H1 (cell line): ENCODE results near the gene DNAH8. TPM values are rescaled to one million over a fixed set of nuclear protein-coding genes. Genes with fewer than 3 reads are reported as not detected.

Source experiments
- CTCF ChIA-PET: fragments of 300-600 bp; sonication (Branson Sonifier 250); formaldehyde crosslinking; loops from one replicate; lab custom pipeline; 2021; ENCODE audit not compliant: partially characterized antibody; lab: Charles Lee
- POLR2A ChIA-PET: fragments of 300-600 bp; sonication (Branson Sonifier 250); formaldehyde crosslinking; loops from one replicate; lab custom pipeline; 2021; ENCODE audit warnings: inconsistent platforms; ENCODE audit not compliant: partially characterized antibody; lab: Charles Lee
- DNase-seq, 2 experiments: peaks; one replicate each; pipeline versions ENCODE4 v3.0.0 to v3.0.0-alpha.2; 2010 to 2022; ENCODE audit warnings: low spot score in 2 of 2, low read depth in 1 of 2, mixed read lengths in 1 of 2
- FAIRE-seq: peaks from 2 replicates; lab custom pipeline; 2011; peaks lifted over from hg19 to GRCh38; lab: Jason Lieb, UNC
- H2AFZ ChIP-seq: 2 replicates; pipeline ENCODE4 v1.8.1; 2012; ENCODE audit warnings: low read length, inconsistent platforms
- H2AK5ac ChIP-seq: 2 replicates; pipeline ENCODE4 v1.6.1; 2013; ENCODE audit warnings: low read depth, low read length
- H2BK120ac ChIP-seq: replicated peaks from 2 replicates; pipeline ENCODE3; 2013; ENCODE audit warnings: low read depth, low read length, inconsistent platforms
- H2BK12ac ChIP-seq: 2 replicates; pipeline ENCODE4 v1.6.1; 2013; ENCODE audit warnings: low read depth, low read length
- H2BK15ac ChIP-seq: 2 replicates; pipeline ENCODE4 v1.6.1; 2013; ENCODE audit warnings: low read length
- H2BK20ac ChIP-seq: 2 replicates; pipeline ENCODE4 v1.6.1; 2013; ENCODE audit warnings: low read length
- H2BK5ac ChIP-seq: 2 replicates; pipeline ENCODE4 v1.6.1; 2013; ENCODE audit warnings: low read depth, low read length
- H3K14ac ChIP-seq: 2 replicates; pipeline ENCODE4 v1.6.1; 2013; ENCODE audit warnings: inconsistent platforms; ENCODE audit not compliant: insufficient read length
- H3K18ac ChIP-seq: 2 replicates; pipeline ENCODE4 v1.6.1; 2013; ENCODE audit warnings: low read length; ENCODE audit errors: extremely low read depth
- H3K23ac ChIP-seq: 2 replicates; pipeline ENCODE4 v1.6.1; 2013; ENCODE audit warnings: inconsistent platforms; ENCODE audit not compliant: insufficient read length
- H3K23me2 ChIP-seq: 2 replicates; pipeline ENCODE4 v1.6.1; 2013; ENCODE audit warnings: low read depth, low read length
- H3K27ac ChIP-seq: 2 replicates; pipeline ENCODE4 v1.6.1; 2011; ENCODE audit warnings: low read depth, low read length, inconsistent platforms
- H3K27me3 ChIP-seq, 4 experiments: replicated peaks in 1 of 4; 1 replicate in 1 of 4; 2 replicates in 3 of 4; pipeline versions ENCODE4 v1.6.1 to v1.8.1; 2011 to 2013; ENCODE audit warnings: low read length in 3 of 4, mild to moderate bottlenecking in 3 of 4, inconsistent platforms in 2 of 4, mixed read lengths in 2 of 4, moderate library complexity in 1 of 4; ENCODE audit not compliant: control insufficient read depth in 3 of 4, insufficient read depth in 3 of 4; ENCODE audit errors: extremely low read depth in 1 of 4
- H3K36me3 ChIP-seq, 4 experiments: 2 replicates each; pipeline versions ENCODE4 v1.6.1 to v1.8.1; 2011 to 2013; ENCODE audit warnings: mild to moderate bottlenecking in 4 of 4, low read length in 3 of 4, moderate library complexity in 2 of 4, control low read depth in 1 of 4, inconsistent platforms in 1 of 4; ENCODE audit not compliant: insufficient read depth in 4 of 4, control insufficient read depth in 2 of 4
- H3K4ac ChIP-seq: replicated peaks from 2 replicates; pipeline ENCODE3; 2013; ENCODE audit warnings: low read length, low read depth, mixed read lengths, inconsistent platforms; ENCODE audit not compliant: insufficient read length
- H3K4me1 ChIP-seq, 4 experiments: replicated peaks in 1 of 4; 1 replicate in 1 of 4; 2 replicates in 3 of 4; pipeline versions ENCODE4 v1.6.1 to v1.8.1; 2011 to 2013; ENCODE audit warnings: low read length in 3 of 4, inconsistent platforms in 2 of 4, mixed read lengths in 1 of 4; ENCODE audit not compliant: insufficient read depth in 4 of 4, control insufficient read depth in 3 of 4
- H3K4me2 ChIP-seq, 2 experiments: 2 replicates each; pipeline versions ENCODE4 v1.6.1 to v1.8.1; 2011 to 2013; ENCODE audit warnings: low read depth in 2 of 2, low read length in 2 of 2, control low read depth in 1 of 2, inconsistent platforms in 1 of 2, mild to moderate bottlenecking in 1 of 2; ENCODE audit not compliant: insufficient read depth in 1 of 2
- H3K4me3 ChIP-seq, 4 experiments: fragments of 200-600, 300-600 bp in 1 of 4; sonication (generic), shearing (Covaris generic), sonication (Bioruptor Twin) in 1 of 4; 2 replicates each; pipeline versions ENCODE4 v1.5.1 to v1.8.1; 2011 to 2016; ENCODE audit warnings: low read length in 4 of 4, low read depth in 3 of 4, control low read depth in 2 of 4, inconsistent platforms in 2 of 4, mild to moderate bottlenecking in 2 of 4, mixed read lengths in 1 of 4, moderate library complexity in 1 of 4; ENCODE audit not compliant: insufficient read depth in 2 of 4; ENCODE audit errors: extremely low read depth in 1 of 4
- H3K56ac ChIP-seq: replicated peaks from 2 replicates; pipeline ENCODE3; 2013; ENCODE audit warnings: low read depth, mild to moderate bottlenecking, mixed read lengths, low read length, inconsistent platforms; ENCODE audit not compliant: insufficient read length
- H3K79me1 ChIP-seq: 2 replicates; pipeline ENCODE4 v1.6.1; 2013; ENCODE audit warnings: low read depth, low read length, control low read depth
- H3K79me2 ChIP-seq, 2 experiments: 2 replicates each; pipeline versions ENCODE4 v1.6.1 to v1.8.1; 2012 to 2013; ENCODE audit warnings: low read length in 2 of 2, mild to moderate bottlenecking in 2 of 2, inconsistent platforms in 1 of 2; ENCODE audit not compliant: insufficient read depth in 2 of 2, control insufficient read depth in 1 of 2
- H3K9ac ChIP-seq, 4 experiments: replicated peaks in 1 of 4; 1 replicate in 1 of 4; 2 replicates in 3 of 4; pipeline versions ENCODE4 v1.6.1 to v1.8.1; 2011 to 2013; ENCODE audit warnings: low read depth in 3 of 4, low read length in 3 of 4, control low read depth in 2 of 4, mild to moderate bottlenecking in 2 of 4, moderate library complexity in 2 of 4, inconsistent platforms in 1 of 4; ENCODE audit errors: extremely low read depth in 1 of 4
- H3K9me3 ChIP-seq, 2 experiments: 2 replicates each; pipeline versions ENCODE4 v1.6.1 to v1.8.1; 2012 to 2013; ENCODE audit warnings: mild to moderate bottlenecking in 2 of 2, moderate library complexity in 2 of 2, control low read depth in 1 of 2, inconsistent platforms in 1 of 2, low read depth in 1 of 2, low read length in 1 of 2, mixed read lengths in 1 of 2; ENCODE audit not compliant: insufficient read depth in 2 of 2
- H4K20me1 ChIP-seq, 2 experiments: replicated peaks in 1 of 2; 2 replicates each; pipeline versions ENCODE3 to v1.8.1; 2011 to 2013; ENCODE audit warnings: inconsistent platforms in 2 of 2, low read length in 2 of 2, mild to moderate bottlenecking in 1 of 2; ENCODE audit not compliant: insufficient read depth in 2 of 2, control insufficient read depth in 1 of 2
- H4K5ac ChIP-seq: 2 replicates; pipeline ENCODE4 v1.6.1; 2013; ENCODE audit warnings: low read length, low read depth, mixed read lengths, inconsistent platforms; ENCODE audit not compliant: insufficient read length
- H4K8ac ChIP-seq: 2 replicates; pipeline ENCODE4 v1.8.0; 2013; ENCODE audit warnings: mild to moderate bottlenecking, moderate library complexity, low read length, inconsistent platforms; ENCODE audit not compliant: insufficient read depth; ENCODE audit errors: extremely low read depth
- H4K91ac ChIP-seq: replicated peaks from 2 replicates; pipeline ENCODE3; 2013; ENCODE audit warnings: low read length, mixed read lengths, inconsistent platforms; ENCODE audit not compliant: insufficient read length
- FOSL1 ChIP-seq: IDR thresholded peaks from 2 replicates; pipeline ENCODE4 v1.6.1; 2011; ENCODE audit warnings: mild to moderate bottlenecking, low read depth, low read length, moderate library complexity; ENCODE audit not compliant: insufficient read depth
- HDAC2 ChIP-seq, 2 experiments: fragments of 300-600 bp in 1 of 2; sonication (generic) in 1 of 2; IDR thresholded peaks; 2 replicates each; pipeline ENCODE4 v1.6.1; 2011 to 2012; ENCODE audit warnings: low read depth in 2 of 2, low read length in 2 of 2, mild to moderate bottlenecking in 2 of 2, moderate library complexity in 2 of 2, borderline replicate concordance in 1 of 2, inconsistent platforms in 1 of 2
- JUN ChIP-seq: IDR thresholded peaks from 2 replicates; pipeline ENCODE4 v1.6.1; 2011; ENCODE audit warnings: low read depth, mild to moderate bottlenecking, improper control_type of control experiment, low read length
- JUND ChIP-seq: IDR thresholded peaks from 2 replicates; pipeline ENCODE4 v1.6.1; 2011; ENCODE audit warnings: mild to moderate bottlenecking, improper control_type of control experiment, low read length
- POLR2AphosphoS5 ChIP-seq: IDR thresholded peaks from 2 replicates; pipeline ENCODE4 v1.6.1; 2011; ENCODE audit warnings: low read depth, low read length
- RBBP5 ChIP-seq: IDR thresholded peaks from 2 replicates; pipeline ENCODE4 v1.7.1; 2012; ENCODE audit warnings: low read depth, mild to moderate bottlenecking, inconsistent platforms, low read length, moderate library complexity, borderline replicate concordance
- RXRA ChIP-seq: IDR thresholded peaks from 2 replicates; pipeline ENCODE4 v1.6.1; 2011; ENCODE audit warnings: low read depth, mild to moderate bottlenecking, low read length, moderate library complexity; ENCODE audit not compliant: insufficient read depth
- SIX5 ChIP-seq: IDR thresholded peaks from 2 replicates; pipeline ENCODE4 v1.6.1; 2011; ENCODE audit warnings: mild to moderate bottlenecking, low read depth, low read length
- WGBS, 2 experiments: shearing (Covaris generic) in 1 of 2; methylation state at CpG; one replicate each; pipeline versions ENCODE4 v1.1.6 to v1.1.7; 2013 to 2015; ENCODE audit warnings: low lambda C conversion rate in 2 of 2, mixed read lengths in 2 of 2, inconsistent platforms in 1 of 2, low coverage in 1 of 2, missing lambda C conversion rate in 1 of 2; ENCODE audit not compliant: insufficient replicate concordance in 2 of 2, insufficient coverage in 1 of 2, insufficient read length in 1 of 2; ENCODE audit errors: extremely low coverage in 1 of 2, missing lambda C conversion rate in 1 of 2; 5-methylcytosine and 5-hydroxymethylcytosine counted together
- polyA plus RNA-seq, 7 experiments: library from polyadenylated mRNA; depleted of rRNA in 3 of 7; stranded (reverse) in 5 of 7; unstranded in 2 of 7; fragments of >200 nt in 5 of 7; fragments of 200-250 nt in 2 of 7; gene quantifications; 1 replicate in 5 of 7; 2 replicates in 1 of 7; 4 replicates in 1 of 7; pipeline versions ENCODE4 v1.2.1 to v1.2.3, GENCODE V29; 2011 to 2013; ENCODE audit warnings: missing spikeins in 2 of 7, mixed read lengths in 2 of 7
- total RNA-seq: library from RNA; stranded (reverse); fragmentation: NEBNext Ultra II Directional; extraction: Animal tissue kit (Norgen Biotek cat#: 25700); gene quantifications from 2 replicates; pipeline ENCODE4 v1.2.1, GENCODE V29; 2021
- TF ChIP-seq, protein P1 (sequence below), 3 experiments: IDR thresholded peaks; 1 replicate in 2 of 3; 2 replicates in 1 of 3; pipeline versions ENCODE4 v1.5.1 to v1.6.1; 2011; ENCODE audit warnings: low read length in 3 of 3, mild to moderate bottlenecking in 3 of 3, inconsistent platforms in 2 of 3, low read depth in 1 of 3, moderate library complexity in 1 of 3; ENCODE audit not compliant: insufficient read depth in 1 of 3; ENCODE audit errors: control extremely low read depth in 1 of 3

The DNAH8 gene
- total and polyA plus RNA-seq, 2 of the 8 experiments (the other 6 are each of a cell fraction or from before 2014, with no cell fraction given) = under 0.01 TPM; not detected in 1

DNA sequence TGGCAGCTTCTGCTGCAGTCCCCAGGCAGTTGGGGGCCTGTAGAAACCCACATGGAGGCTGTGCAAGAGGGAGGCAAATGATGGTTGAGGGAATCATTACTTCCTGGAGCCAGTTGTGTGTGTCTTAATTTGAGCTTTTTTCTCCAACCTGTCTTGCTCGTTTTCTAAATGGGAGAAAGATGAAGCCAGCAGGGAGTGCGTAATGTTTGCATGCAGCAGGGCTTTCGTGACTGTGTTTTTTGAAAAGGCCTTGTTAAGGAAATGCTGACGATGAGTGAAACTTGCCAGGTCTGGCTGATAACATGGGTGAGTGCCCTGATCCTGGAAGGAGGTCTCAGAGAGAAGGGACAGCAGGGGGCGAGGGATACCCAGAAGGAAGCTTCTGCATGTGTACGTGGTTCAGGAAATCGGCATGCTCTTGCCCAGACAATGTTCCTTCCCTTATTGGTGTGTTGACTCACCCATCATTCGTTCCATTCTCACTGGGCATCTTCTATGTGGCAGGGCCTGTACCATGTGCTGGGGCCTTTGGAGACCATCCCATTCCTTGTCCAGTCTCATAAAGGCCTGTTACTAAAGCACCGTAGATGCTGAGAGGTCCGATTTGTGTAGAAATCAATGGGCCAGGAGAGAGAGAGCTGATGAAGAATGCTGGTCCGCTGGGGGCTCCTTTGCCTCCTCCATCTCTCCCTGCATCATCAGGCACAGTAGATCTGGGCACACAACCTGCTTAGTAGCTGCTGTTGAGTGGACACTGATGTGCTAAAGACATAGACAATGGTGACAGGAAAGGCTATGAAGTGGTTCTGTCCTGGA lies 360.9 kb downstream of the DNAH8 start:
- Histone ChIP-seq H2BK12ac (no peak overlapping the region), H3K4ac (no peak overlapping the region), H3K36me3 (no peaks in the 10 kb centered on the region), H4K20me1 (no peaks in the 10 kb centered on the region), H2AK5ac (no peak overlapping the region), H3K9ac (no peak overlapping the region), H2BK20ac (no peak overlapping the region), H3K4me1 (peaks cover 0 to 10% (median 0%) of the 10 kb centered on the region in 4 experiments; a peak in 3 of 7 replicates), H3K23ac (no peak overlapping the region), H2BK15ac (no peak overlapping the region), H3K23me2 (no peaks in the 10 kb centered on the region), H2BK5ac (no peak overlapping the region), H3K4me3 (no peak overlapping the region), H4K91ac (no peak overlapping the region), H3K79me1 (no peaks in the 10 kb centered on the region), H3K4me2 (no peak overlapping the region), H3K56ac (no peak overlapping the region), H3K79me2 (no peaks in the 10 kb centered on the region), H4K8ac (no peak overlapping the region), H2AFZ (no peak overlapping the region), H3K18ac (no peak overlapping the region), H3K9me3 (no peaks in the 10 kb centered on the region), H2BK120ac (no peak overlapping the region), H4K5ac (no peak overlapping the region), H3K27ac (no peak overlapping the region), H3K27me3 (0 out of 7 replicates have a peak, but pooled peaks cover 0 to 5% (median 0%) of the 10 kb centered on the region in 4 experiments), H3K14ac (no peak overlapping the region)
- CTCF ChIA-PET = interaction anchor here (0.6 to 3.5 kb wide), 11 partner anchors 10 to 234 kb away, joined by 3 to 11 read pairs (median 3); no protein-coding TSS in a partner anchor
- DNase-seq (no peak), FAIRE-seq (no peak)
- 89% methylated on average over 11 of the region's 11 CpGs; no CpG with 5 or more reads in 1 of the 2 experiments for WGBS, 2 experiments
- POLR2A ChIA-PET = interaction anchor here (1.1 to 1.2 kb wide), 2 partner anchors 8 to 17 kb away, joined by 4 read pairs; no protein-coding TSS in a partner anchor
- TF ChIP-seq FOSL1 (no peak), POLR2AphosphoS5 (no peak), HDAC2 (IDR thresholded peaks at IDR 0.05; ENCODE audit: borderline replicate concordance in 1 of 2, low read depth in 2 of 2, low read length in 2 of 2) (no peak), JUND (no peak), SIX5 (no peak), RXRA (no peak), JUN (no peak), RBBP5 (no peak)
- TF ChIP-seq, protein P1, sequence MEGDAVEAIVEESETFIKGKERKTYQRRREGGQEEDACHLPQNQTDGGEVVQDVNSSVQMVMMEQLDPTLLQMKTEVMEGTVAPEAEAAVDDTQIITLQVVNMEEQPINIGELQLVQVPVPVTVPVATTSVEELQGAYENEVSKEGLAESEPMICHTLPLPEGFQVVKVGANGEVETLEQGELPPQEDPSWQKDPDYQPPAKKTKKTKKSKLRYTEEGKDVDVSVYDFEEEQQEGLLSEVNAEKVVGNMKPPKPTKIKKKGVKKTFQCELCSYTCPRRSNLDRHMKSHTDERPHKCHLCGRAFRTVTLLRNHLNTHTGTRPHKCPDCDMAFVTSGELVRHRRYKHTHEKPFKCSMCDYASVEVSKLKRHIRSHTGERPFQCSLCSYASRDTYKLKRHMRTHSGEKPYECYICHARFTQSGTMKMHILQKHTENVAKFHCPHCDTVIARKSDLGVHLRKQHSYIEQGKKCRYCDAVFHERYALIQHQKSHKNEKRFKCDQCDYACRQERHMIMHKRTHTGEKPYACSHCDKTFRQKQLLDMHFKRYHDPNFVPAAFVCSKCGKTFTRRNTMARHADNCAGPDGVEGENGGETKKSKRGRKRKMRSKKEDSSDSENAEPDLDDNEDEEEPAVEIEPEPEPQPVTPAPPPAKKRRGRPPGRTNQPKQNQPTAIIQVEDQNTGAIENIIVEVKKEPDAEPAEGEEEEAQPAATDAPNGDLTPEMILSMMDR (IDR thresholded peaks at IDR 0.05; ENCODE audit: control extremely low read depth in 1 of 3, insufficient read depth in 1 of 3, low read depth in 1 of 3, low read length in 3 of 3) = no peak
